ENCODE results near the gene TNIP3.
A peak's percentile ranks its signal among the peaks of the same experiment; 100 is the strongest.

Gene TNIP3

DNA sequence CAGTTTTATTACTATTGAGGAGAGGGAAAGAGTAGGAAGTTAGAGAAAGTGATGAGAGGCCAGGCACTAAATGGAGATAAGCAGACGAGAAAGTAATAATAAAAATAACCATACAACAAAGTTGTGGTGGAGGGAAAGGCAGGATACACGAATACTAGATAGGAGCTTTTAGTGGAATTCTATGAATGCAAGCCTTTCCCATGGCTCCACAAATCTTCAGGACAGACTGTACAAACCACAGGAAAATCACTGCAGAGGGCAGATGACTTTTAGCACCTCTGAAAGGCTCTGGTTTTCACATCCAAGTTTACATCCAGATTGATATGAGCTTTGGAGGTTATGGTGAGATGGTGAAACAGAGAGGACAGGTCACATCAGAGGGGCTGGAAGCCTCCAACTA, 41.5 kb downstream of the TNIP3 start:
- DNase-seq (ENCODE audit: low spot score), result no peak
- Histone ChIP-seq H3K4me3 (no peak overlapping the region), H3K27ac (no peak overlapping the region)
- TF ChIP-seq, protein P1, sequence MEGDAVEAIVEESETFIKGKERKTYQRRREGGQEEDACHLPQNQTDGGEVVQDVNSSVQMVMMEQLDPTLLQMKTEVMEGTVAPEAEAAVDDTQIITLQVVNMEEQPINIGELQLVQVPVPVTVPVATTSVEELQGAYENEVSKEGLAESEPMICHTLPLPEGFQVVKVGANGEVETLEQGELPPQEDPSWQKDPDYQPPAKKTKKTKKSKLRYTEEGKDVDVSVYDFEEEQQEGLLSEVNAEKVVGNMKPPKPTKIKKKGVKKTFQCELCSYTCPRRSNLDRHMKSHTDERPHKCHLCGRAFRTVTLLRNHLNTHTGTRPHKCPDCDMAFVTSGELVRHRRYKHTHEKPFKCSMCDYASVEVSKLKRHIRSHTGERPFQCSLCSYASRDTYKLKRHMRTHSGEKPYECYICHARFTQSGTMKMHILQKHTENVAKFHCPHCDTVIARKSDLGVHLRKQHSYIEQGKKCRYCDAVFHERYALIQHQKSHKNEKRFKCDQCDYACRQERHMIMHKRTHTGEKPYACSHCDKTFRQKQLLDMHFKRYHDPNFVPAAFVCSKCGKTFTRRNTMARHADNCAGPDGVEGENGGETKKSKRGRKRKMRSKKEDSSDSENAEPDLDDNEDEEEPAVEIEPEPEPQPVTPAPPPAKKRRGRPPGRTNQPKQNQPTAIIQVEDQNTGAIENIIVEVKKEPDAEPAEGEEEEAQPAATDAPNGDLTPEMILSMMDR (IDR thresholded peaks at IDR 0.05), result no peak

DNA sequence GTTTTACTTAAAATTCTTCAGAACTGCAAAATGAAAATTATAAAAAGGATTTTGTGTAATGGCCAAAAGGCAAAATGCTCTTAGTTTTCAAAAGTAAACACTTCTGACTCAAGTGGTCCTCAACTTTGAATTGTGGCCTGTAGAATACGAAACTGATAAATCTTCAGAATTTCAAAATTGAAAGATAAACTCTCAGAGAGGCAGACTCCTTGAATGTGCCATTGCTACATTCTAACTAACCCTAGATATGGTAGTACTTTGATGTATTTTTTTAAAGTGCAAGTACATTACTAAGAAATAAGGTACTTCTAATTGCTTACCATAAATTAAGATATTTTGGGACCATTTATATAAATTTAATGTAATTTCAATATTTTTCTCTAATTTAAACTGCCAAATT, 44.4 kb downstream of the TNIP3 start:
- TF ChIP-seq, protein P1 (IDR thresholded peaks at IDR 0.05), result no peak
- Histone ChIP-seq H3K27ac (no peak overlapping the region), H3K4me3 (no peak overlapping the region)
- DNase-seq (ENCODE audit: low spot score), result no peak

DNA sequence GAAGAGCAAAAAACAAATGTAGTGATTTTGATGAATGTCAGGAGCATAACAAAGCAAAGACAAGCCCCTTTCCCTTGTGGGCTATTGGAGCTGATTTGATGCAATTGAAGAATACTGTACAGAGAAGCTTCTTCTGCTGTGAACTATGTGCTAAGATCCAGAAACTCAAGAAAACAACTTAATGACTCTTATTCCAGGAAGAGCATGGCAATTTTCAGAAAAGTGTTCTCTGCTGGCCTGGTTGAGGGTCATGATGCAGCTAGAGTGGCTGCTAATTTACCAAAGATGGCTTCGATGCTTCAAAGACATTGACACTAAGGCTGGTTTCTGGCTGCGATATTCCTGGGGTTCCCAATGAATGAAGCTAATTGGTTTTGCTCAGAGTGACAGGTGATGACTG, 45.8 kb downstream of the TNIP3 start:
- DNase-seq (ENCODE audit: low spot score), result no peak
- TF ChIP-seq, protein P1 (IDR thresholded peaks at IDR 0.05), result no peak
- Histone ChIP-seq H3K27ac (no peak overlapping the region), H3K4me3 (no peak overlapping the region)

DNA sequence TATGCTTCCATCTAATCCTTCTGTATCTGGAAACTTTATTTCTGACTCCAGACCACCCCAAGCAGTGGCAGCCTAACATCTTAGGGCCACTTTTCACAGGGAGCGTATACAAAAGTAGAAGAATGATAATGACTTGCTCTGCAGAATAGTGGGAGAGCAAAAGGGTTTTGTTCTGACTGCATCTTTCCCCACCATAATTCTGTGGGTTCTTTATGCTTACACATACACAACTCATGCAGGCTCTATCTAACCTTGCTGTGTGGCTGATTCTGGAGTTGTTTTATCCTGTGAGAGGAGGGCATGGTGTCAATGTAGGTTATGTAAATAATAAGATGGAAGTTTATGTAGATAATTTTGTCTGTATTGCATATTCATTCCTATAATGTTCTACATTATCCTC, 49.4 kb downstream of the TNIP3 start:
- TF ChIP-seq, protein P1 (IDR thresholded peaks at IDR 0.05), result no peak
- Histone ChIP-seq H3K4me3 (no peak overlapping the region), H3K27ac (no peak overlapping the region)
- no peak for DNase-seq (ENCODE audit: low spot score)

DNA sequence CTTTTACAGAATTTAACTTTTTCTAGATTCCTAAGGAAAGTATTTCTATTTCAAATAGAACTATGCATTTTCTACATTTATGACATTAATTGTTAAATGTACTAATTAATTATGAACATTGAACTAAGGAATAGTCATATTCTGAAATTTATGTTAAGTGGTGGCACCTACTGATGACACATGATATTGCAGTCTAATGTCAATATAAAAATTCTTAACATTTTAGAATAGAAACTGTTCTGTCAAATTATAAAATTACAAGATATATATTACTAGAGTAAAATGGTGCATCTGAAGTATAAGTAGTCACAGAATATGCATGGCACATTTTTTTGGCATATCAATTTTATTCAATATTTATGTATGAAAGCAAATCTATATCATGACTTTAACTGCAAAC, 51.6 kb downstream of the TNIP3 start:
- TF ChIP-seq, protein P1 (IDR thresholded peaks at IDR 0.05), result peak; percentile 27
- Histone ChIP-seq H3K4me3 (no peak overlapping the region), H3K27ac (no peak overlapping the region)
- DNase-seq (ENCODE audit: low spot score), result no peak

DNA sequence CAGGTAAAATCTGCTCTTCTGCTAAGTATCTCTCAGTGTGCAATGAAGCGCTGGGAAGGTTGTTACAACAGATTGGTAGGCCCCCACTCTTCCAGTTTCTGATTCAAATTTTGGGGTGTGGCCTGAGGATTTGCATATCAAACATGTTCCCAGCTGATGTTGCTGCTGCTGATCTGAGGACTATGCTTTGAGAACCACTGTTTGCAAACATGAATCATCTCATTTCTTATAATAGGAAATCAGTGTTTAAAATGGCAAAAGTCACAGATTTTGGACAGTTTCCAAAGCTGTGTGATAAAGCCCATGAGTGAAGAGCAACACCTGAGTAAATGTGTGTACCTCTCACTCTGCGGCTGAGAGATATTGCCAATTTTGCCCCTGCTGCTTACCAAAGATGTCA, 55.6 kb downstream of the TNIP3 start:
- no peak overlapping the region for H3K4me3 ChIP-seq
- TF ChIP-seq, protein P1 (IDR thresholded peaks at IDR 0.05), result no peak
- no peak for DNase-seq (ENCODE audit: low spot score)
- no peak overlapping the region for H3K27ac ChIP-seq

DNA sequence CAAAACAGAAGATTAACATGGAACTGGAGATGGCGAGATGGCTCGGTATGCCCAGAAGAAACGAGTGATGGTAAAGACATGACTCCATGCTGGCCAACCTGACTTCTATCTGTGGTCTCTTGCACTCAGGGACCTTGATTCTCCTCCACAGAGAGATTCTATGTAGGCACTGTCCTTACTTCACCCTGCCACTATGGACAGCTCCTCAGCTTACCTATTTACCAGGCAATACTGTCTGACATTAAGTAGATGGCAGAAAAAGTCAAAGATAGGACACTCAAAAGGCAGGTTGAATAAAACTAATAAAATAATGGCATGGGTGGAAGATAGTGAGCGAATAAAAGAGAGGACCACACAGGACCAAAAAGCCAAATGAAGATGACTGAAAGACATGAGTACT, 56.6 kb downstream of the TNIP3 start:
- TF ChIP-seq, protein P1 (IDR thresholded peaks at IDR 0.05), result no peak
- no peak overlapping the region for H3K4me3 ChIP-seq
- no peak for DNase-seq (ENCODE audit: low spot score)
- no peak overlapping the region for H3K27ac ChIP-seq

Data from coronary artery (tissue), 2 donors.